ENCODE measurements around the gene METTL1.

Gene METTL1

GRCh38 chr12:57753756-57754337 lies 18.1 kb downstream of the METTL1 start:
- no peak for DNase-seq (ENCODE audit: low spot score)

DNA sequence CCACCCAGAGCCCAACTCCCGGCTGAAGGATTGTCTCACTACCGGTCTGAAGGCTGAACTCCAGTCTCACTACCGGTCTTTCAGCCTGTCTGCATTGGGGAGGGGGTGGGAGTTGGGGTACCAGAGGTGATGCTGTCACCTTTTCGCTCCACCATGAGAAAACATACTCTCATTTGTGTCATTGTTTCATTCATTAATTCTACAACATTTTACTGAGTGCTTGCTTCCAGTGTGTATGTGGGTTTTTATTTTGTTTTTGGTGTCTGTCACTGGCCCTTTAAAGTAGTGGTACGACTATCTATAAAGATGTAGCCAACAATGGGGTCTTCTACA lies 19.3 kb downstream of the METTL1 start:
- no peak for DNase-seq (ENCODE audit: low spot score)

GRCh38 chr12:57751788-57752667 lies 19.9 kb downstream of the METTL1 start, which contains the start of gene CDK4:
TSS of gene CDK4 (minus strand) at chr12:57752310. CDS start at chr12:57751717, 593 bp downstream.
- peak; percentile 99 for DNase-seq (ENCODE audit: low spot score)

- DNase-seq (ENCODE audit: low spot score) = no peak
Measured at GRCh38 chr12:57751432-57751787, 20.5 kb downstream of the METTL1 start.

DNA sequence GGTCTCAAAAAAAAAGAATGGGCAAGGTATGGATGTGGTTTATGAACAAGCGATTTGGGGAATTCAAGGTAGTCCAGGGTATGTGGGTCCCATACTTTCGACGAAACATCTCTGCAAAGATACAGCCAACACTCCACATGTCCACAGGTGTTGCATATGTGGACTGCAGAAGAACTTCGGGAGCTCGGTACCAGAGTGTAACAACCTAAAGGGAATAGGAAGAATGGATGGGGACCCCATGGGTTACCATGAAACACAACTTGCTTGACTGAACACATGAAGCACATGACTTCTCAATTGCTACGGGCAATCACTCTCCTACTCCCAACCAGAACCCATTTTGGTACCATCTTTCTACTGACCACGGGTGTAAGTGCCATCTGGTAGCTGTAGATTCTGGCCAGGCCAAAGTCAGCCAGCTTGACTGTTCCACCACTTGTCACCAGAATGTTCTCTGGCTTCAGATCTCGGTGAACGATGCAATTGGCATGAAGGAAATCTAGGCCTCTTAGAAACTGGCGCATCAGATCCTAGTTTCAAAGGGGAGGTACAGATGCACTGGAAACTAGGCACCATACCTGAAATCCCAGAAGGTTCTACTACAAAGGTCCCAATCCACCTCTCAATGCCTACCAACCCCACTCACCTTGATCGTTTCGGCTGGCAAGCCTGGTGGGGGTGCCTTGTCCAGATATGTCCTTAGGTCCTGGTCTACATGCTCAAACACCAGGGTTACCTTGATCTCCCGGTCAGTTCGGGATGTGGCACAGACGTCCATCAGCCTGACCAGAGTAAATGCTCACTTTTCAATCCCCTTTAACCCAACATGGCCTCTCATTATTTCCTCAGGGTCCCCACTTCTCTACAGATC lies 21.1 kb downstream of the METTL1 start:
- DNase-seq (ENCODE audit: low spot score) = no peak

DNA sequence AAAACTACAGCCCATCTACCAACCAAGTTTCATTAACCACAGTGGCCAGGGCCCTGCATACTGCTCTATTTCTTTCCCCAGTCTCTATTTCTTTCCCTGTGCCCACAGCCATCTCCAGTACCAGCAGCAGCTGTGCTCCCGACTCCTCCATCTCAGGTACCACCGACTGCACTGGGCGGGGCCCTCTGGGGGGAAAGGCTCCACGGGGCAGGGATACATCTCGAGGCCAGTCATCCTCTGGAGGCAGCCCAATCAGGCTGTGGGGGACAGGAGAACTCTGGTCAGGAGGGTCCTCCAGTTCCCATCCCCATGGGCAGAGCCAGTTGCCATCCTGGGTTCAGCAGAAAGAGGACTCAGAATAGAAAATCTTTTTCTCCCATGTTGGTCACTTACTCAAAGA lies 22.8 kb downstream of the METTL1 start:
- no peak for DNase-seq (ENCODE audit: low spot score)

DNA sequence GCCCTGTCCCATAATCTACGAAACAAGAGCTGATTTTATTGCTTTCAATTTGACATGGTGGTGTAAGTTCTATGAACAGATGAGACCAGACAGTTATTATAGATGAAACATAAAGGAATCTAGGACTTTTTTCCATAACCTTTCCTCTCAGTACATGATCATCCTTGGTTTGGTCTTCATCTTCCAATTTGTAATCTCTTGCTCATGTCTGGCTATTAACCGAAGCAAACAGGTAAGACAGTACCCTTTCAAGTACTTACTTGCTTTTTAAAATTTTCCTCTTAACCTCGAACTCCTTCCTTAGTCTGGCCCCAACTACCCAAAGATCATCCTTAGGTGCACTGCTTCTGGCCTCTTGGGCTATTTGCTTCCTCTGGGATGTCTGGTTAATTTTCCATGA lies 25.9 kb downstream of the METTL1 start:
- DNase-seq (ENCODE audit: low spot score) = no peak

GRCh38 chr12:57745485-57745881 lies 26.4 kb downstream of the METTL1 start:
- no peak for DNase-seq (ENCODE audit: low spot score)

GRCh38 chr12:57744777-57745484 lies 27.0 kb downstream of the METTL1 start, which contains the start of gene TSPAN31:
TSS of gene TSPAN31 (plus strand) at chr12:57745039. CDS start at chr12:57745155, 116 bp downstream.
- peak; percentile 95 for DNase-seq (ENCODE audit: low spot score)

DNA sequence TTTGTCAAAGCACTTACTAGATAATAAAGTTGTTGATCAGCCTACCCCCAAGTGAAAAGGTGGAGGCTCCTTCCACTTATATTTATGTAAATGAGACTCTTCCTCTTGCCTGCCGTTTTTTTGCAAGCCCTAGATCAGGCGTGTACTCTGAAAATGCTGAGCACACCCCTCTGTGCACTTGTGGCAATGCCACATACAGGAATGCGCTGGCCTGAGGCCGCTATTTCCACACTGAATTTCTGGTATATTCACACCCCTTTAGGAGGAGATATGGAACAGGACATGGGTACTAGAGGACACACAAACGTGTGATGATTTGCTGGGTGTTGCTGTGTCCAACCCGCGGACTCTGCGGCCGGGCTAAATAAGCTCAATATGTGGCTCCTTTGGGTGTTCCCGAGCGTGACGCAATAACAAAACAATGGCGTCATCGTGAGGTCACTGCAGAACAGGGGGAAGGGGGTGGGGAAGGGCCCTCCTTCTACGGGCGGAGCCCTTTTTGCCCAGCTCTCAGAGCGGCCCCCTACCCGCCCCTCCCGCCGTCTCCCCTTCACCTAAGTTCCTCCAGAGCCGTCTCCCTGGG lies 27.6 kb downstream of the METTL1 start:
- DNase-seq (ENCODE audit: low spot score) = no peak

DNA sequence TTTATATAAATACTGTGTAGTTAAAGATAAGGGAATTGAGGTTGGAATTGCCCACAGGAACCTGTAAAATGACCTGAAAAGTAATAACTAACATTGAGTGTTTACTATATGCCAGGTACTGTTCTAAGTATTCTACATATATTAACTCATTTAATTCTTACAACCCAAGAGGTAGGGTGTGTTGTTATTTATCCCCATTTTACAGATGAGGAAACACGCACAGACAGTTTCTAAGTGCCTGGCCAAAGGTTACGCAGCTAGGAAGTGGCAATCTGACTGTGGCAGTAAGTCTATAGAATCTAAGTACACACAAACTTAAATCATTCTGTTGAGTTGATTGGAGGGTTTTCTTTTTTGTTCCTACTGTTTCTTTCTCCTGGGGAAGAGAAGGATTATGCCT lies 28.1 kb downstream of the METTL1 start:
- no peak for DNase-seq (ENCODE audit: low spot score)

DNA sequence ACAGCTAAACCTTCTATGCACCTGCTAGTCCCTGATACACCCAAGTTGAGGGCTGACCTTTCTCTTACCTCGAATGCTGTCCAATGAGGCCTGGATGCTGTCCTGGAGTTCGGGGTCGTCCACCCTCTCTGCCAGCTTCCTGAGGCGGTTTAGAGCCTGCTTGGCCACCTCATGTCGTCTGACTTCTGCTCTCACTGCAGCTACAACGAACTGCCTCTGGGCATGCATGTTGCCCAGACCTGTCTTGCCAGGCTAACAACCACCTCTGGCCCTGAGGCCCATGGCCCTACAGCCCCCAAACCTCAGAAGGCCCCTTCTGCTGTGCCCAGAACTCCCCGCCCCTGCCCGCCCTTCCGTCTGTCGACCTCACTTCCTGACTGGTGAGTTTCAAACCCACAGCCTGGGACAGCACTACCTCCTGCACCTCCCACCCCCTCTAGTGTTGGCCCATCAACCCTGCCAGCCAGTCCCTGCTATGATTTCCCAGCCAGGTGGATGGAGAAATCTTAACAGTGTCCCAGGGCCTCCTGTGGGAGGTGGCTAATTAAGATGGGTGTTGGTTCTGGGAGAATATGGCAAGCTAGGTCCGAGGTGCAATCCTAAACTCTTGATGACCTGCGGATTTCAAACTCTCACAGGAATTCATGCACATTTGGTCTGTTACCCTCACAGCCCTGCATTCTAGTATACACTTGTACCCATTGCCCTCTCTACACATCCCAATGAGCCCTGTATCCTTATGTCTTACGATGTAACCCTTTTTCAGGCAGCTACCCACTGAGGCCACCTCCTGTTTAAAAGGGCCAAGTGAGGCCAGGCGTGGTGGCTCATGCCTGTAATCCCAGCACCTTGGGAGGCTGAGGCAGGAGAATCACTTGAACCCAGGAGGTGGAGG lies 29.8 kb downstream of the METTL1 start:
- DNase-seq (ENCODE audit: low spot score) = peak; percentile 85

DNA sequence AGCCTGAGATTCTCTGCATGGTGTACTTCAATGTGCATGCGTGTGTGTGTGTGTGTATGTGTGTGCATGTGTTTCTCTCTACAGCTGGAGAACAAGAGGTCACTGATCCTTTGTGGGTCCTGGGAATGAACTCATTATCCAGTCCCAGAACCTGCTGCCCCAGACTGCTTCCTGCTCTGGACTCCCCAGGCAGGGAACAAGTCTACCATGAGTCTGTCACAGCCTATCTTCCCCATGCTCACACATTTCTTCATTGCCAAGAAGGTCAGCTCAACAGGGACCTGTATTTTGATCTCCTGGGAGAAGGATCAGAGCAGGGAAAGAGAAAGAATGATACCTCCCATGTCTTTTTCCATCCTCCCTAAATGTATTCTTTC lies 30.5 kb downstream of the METTL1 start:
- DNase-seq (ENCODE audit: low spot score) = no peak

GRCh38 chr12:57740656-57741412 lies 31.1 kb downstream of the METTL1 start:
- peak; percentile 82 for DNase-seq (ENCODE audit: low spot score)

DNA sequence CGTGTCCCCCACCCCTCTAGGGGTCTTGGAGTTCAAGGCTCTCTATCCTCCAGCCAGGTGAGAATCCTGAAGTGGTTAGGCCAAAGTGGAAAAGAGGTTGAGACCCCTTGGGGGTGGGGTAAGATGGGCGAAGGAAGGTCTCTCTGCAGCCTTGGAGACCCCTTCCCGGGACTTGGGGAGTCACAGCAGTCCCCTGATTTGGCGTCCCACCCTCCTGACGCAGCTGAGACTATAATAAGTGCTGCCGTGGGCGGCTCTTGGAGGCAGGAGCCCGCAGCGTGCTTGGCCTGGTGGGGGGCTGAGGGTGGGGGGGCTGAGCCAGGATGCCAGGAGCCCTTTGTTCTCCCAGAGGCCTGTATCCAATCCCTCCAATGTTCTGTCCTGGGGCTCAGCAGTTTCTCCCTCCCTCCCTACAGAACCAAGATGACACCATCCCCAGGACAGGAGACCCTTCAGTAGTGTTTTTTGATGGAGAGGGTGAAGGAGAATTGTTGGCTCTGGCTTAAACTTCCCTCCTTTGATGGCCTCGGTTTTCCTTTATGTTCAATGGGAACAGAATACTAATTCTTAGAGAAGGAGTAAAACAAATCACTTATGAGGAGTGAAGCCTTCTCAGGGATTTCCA lies 31.9 kb downstream of the METTL1 start:
- no peak for DNase-seq (ENCODE audit: low spot score)

- no peak for DNase-seq (ENCODE audit: low spot score)
Measured at GRCh38 chr12:57739387-57739786, 32.5 kb downstream of the METTL1 start.

GRCh38 chr12:57738661-57739237 lies 33.2 kb downstream of the METTL1 start, which contains the start of gene AGAP2:
TSS of gene AGAP2 (minus strand) at chr12:57738742. CDS start at chr12:57738246, 496 bp downstream.
- no peak for DNase-seq (ENCODE audit: low spot score)

DNA sequence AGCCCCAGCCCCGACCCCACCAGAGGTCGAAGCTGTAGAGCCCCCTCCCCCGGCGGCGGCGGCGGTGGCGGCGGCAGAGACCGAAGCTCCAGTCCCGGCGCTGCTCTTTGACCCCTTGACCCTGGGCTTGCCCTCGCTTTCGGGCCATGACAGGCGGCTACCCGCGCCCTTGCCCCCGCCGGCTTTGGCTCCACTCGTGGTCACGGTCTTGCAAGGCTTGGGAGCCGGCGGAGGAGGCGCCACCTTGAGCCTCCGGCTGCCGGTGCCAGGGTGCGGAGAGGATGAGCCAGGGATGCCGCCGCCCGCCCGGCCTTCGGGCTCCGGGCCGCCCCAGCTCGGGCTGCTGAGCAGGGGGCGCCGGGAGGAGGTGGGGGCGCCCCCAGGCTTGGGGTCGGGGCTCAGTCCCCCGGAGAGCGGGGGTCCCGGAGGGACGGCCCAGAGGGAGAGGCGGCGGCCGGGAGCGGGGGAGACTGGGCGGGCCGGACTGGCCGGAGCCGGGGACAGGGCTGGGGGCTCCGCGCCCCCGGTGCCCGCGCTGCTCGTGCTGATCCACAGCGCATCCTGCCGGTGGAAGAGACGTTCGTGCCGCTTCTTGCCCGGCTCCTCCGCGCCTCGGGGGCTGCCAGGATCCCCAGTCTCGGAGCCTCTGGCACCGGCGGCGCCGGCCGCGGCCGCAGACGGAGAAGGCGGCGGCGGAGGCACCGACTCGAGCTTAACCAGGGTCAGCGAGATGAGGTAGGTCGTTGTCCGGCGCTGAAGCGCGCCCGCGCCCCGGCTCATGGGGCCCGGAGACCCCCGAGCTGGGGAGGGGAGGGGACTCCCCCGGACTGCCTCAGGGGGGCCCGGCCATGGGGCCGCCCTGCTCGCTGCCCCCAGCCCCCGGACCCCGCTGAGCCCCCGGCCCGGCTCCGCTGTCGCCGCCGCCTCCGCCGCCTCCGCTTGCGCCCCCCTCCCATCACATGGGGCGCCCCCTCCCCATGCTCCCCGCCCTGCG lies 34.1 kb downstream of the METTL1 start:
- DNase-seq (ENCODE audit: low spot score) = no peak

Measured in CD4-positive, alpha-beta T cell treated with Interleukin-15 for 4 hours (primary cell).